Measurements from ENCODE around the gene GRB10.

Gene GRB10

DNA sequence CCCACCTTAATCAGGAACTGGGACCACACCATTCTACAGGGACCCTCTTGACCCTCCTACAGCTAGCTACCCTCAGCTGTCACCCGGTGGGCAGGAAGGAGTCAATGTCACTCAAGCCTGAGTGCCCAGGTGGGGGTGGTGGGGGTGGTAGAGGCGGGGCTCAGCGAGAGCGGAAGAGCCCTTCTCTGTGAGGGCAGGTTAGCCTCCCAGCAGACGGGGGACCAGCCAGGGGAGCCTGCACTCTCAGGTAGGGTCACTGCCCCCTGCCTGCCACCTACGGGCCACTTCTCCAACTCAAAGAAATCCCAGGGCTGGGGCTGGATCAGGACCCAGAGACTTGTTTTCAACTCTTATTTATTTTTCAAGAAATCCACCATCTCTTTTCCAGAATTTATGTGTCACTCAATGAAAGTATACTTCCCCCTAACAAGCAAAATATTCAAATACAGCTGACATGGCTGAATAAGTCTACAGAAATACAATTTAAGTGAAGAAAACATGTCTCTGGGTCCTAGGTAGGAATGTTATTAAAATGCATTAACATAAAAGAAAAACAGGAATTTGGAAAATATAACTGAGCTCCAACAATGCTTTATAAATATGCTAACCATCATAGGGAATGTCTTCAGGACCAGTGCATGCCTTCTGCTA is 154.1 kb downstream of the GRB10 start:
- DNase-seq: no peak

DNA sequence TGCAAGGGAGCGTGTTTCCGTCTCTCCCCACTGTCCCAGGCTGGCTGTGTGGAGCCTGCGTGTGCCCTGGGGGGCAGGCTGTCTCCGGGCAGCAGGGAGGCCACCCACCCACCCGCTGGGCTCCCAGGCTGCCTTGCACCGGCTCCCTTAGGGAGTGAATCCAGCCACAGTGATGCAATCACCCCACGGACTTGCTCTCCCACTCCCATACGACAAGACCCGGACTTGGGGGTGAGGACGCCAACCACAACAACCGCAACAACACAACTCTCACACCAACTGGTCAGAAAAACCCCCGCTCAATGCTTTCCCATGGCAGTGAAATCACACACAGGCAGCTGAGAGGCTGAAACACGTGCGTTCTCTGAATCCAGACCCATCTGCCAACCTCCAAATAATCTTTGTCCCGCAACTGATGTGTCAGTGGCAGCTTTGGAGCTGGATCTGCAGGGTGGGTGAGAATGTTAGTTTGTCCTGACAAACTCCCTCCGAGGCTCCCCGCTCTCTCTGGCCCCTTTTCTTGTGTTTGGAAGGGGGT is 154.8 kb downstream of the GRB10 start:
- DNase-seq: no peak

DNA sequence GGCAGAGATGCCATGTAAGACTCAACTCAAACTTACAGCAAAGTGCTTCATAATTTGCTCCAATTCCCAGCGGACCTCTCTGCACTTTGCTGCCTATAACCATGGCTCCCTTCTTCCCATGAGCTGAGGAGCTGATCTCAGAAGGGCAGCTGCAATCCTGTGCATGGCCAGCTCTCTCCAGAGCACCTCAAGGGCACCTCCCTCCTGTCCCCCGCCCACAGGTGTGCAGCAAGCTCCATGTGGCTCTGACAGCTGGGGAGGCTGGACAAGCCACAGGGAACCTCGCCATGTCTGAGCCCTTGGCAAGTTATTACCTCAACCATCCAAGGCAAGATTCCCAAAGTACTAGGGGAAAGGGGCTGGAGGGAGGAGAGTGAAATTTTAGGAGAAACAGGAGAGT is 156.4 kb downstream of the GRB10 start:
- no peak for DNase-seq

DNA sequence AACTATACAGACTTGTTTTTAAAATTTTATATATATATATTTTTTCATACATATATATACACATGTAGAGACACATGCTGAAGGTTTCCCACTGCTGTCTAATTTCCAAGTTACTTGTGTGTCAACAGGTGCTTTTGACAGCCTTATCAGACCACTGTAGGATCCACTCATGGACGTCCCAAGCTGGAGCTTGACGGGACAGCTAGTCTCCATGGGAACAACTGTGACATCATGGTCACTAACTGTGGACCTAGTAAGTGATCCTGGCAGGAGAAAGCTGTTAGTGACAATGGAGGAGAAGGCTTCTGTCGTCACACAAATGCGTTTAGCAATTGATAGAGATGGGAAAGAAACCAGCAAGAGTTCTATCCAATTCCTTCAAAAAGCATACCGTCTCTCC is 157.3 kb downstream of the GRB10 start:
- no peak for DNase-seq

DNA sequence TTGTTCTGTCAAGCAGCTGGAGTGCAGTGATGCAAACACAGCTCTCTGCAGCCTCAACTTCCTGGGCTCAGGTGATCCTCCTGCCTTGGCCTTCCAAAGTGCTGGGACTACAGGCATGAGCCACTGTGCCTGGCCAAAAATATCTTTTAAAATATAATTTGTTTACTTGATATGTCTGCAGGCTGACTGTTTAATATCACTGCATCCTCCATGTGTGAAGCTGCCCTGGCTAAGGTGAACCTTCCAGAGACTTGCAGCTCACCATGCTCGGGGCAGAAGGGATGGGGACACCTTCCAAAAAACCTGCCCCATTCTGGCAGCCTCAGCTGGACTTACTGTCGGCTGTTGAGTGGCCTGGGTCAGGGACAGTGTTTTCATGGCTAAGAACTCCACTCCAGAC is 159.9 kb downstream of the GRB10 start:
- no peak for DNase-seq

DNA sequence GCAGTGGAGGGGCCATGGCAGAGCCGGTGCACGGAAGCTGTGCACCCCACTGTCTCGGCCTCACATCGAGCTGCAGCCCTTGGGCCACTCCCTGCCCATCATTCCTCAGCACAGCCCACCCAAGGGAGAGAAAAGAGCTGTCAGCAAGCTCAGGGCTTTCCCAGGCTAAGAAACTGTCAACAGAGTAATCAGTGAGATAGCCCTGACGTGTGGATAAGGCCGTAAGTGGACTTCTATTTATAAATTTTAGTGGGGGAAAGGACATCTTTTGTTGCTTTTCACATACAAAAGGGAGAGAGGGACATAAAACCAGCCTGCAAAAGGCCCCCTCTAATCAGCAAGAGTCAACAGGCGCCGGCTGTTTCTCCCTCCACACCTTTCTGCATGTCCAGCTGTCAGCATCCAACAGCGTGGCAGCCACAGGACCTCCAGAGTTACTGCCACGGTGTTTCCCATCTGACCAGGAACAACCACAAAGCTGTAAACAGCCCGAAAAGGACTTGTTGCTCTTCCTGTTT is 160.7 kb downstream of the GRB10 start:
- no peak for DNase-seq

DNA sequence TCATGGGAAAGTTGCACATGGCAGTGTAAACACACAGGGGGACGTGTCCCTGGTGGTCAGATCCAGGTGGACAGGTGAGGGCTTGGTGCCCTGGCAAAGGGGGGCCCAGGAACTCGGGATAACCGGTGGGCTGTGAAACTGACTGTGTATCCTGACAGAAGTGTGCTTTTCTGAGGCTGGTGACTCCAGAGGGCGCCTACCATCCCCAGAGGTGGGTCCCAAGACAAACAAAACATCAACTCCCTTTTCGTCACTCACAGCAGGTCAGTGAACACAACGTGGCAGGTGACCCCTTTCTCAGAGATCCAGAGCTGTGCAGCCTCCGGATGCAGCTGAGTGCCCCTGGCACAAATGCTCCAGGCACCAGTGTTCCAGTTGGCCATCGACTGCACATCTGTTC is 161.5 kb downstream of the GRB10 start:
- DNase-seq: no peak

DNA sequence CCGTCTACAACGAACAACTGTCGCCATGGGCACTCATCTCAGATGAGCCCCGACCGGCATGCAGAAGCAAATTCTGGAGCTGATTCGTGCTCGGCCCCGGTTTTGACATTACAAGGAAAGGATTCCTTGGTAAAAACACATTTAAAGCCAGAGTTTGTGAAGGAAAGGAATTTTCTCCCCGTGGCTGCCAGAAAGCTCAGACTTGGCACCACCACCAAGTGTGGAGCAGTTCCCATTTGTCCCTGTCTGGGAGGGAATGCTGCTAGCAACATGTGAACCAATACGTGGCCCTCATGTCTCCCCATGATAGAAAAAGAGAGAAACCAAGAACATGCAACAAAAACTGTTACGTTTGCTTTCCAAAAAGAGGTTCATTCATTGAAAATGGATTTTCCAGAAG is 162.3 kb downstream of the GRB10 start:
- DNase-seq: no peak

DNA sequence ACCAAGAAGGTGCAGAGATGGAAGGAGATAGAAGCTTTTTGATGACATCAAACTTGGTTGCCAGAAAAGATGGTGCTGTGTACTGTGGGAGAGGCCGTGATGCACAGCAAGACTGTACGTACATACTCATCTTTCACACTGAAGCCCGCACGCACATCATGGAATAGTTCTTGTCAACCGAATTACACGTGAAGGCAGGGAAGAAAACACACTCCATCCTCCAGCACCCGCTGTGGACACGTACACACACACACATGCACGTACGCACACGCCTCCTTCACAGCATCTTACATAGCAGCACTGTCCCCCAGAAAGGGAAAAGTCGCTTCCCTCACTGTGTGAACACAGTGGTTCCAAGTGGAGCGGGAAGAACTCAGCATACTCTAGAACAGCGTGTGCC is 163.0 kb downstream of the GRB10 start:
- DNase-seq: no peak

DNA sequence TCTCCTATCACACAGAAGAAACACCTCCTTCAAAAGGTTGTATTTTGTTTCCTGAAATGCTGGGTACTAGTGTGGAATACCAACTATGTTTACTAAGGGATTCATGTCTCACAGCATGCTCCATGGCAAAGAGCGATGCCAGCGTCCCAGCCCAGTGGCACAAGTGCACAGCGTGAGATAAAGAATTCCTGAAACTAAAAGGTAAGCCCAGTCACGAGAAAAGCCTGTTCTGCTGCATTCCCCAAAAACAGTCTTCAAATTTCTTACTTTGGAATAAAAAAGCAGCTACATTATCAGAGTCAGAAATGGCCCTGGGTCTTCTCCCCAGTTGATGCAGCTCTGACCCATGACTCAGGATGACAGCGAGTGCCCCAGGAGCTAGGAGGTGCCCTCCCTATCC is 164.4 kb downstream of the GRB10 start:
- DNase-seq: no peak

DNA sequence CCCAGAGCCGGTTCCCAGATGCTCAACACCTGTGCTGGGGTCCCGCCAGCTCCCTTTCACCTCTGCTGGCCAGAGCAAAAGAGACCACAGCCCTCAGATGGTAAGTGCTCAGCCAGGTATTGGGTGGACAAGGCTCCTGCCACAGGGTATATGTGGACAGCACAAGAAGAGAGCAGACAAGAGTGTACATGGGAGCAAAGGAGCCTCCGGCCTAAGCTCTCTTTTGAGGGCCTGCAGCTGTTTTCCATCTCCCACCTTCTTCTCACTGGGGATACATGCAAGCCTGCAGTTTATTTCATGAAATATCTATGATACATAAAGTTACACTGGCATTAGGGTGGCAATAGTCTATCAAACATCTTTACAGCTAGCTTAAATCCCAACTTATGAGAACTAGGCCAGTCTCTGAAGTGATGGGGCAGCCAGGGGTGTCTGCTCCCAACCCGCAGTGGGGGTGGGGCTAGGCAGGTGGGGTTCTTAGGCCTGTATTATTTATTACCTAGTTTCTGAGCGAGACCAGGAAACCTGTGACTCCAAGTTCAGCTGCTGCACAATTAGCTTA is 167.1 kb downstream of the GRB10 start:
- no peak for DNase-seq

DNA sequence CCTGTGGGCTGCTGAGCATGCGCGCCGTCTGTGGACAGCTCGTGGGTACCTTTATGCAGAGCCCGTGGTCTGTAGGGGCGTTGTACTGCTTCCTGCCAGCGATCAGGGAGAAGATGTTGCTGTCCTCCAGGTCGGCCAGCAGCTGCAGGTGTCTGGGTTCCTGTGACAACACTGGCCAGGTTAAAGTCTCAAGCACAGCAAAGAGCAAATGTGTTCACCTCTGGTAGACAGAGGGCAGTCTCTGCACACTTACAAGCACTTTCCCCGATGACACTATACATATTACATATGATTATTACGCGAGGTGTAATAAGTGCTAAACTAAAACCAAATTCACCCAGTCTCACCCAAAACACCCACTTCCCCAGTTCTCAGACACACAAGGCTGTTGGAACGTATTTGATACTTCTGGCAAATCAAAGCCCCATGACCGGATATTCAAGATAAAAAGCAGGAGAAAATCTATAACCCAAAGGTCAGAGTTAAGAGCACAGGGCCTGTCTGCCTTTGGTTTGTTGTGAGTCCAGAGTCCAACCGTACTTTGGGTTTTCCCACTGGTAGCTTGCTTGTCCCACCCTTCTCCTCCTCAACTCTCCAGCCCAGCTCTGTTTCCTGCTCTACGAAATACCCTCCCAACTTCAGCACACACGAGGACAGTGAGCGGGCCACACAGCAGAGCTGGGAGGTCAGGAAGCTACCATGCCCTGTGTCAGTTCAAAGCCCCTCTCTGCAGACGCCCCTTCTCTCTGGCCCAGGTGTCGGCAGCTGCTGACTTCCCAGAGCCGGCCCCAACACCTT is 167.8 kb downstream of the GRB10 start:
- DNase-seq: no peak

DNA sequence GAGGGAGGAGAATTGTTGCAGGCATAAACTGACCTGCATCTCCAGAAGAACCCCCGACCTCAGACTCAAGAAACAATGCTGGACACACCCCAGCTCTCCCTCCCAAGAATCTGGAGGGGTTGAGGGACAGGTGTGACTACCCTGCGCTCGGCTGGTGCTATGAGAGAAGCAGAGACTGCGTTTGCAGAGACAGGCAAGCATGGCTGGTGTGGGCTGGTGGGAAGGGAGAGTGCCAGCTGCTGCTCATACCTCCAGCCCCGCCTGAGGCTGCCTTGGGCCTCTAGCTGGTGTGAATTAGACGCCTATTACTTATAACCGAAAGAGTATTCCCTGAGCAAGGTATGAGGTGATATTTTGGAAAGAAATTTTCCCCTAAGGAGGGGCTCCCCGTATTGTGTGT is 169.2 kb downstream of the GRB10 start:
- no peak for DNase-seq

DNA sequence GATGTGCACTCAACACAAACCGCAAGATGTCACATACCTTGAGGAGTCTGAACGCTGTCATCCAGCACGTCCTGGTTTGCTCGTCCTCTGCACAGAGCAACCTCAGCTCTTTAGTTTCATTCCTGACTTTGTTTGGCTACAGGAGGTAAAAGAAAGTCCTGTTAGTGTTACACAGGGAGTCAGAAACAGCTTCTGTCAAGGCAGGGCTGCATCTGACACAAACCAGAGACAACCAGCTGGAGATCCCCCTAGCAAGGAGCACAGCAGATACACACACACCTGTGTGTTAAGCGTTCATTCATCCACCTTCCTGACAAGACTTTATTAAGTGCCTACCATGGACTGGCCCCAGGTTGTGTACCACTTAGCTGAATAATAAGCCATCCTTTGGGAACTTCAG is 170.0 kb downstream of the GRB10 start:
- no peak for DNase-seq

DNA sequence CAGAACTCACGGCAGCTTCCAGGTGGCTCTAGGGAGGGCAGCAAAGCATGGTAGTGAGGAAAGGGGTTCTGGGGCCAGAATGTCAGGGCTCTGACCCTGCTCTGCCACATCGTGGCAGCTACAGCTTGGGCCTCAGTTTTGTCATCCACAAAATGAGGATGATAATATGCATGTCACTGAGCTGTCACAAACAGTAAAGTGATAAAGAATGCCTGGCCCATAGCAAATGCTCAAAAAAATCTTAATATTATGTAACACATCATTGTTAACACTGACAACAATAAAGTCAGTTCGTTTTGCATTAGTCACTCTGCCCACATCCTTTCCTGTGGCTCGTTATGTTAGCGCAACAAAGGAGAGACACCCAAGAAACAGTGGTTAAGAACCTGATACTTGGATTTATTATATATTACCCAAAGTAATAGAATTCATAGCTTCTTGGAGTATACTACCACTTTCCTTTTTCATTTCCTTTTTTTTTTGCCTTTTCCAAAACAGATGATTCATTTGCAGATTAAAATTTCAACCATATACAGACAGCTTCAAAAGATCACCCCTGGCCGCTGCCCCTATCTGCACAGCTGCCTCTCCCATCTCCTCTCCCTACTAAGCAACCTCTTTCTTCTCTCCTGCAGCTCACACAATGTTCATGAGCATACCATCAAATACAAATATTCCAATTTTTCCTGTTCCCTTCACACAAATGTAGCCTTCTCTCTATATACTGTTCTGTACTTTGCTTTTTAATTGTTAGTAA is 172.0 kb downstream of the GRB10 start:
- no peak for DNase-seq

DNA sequence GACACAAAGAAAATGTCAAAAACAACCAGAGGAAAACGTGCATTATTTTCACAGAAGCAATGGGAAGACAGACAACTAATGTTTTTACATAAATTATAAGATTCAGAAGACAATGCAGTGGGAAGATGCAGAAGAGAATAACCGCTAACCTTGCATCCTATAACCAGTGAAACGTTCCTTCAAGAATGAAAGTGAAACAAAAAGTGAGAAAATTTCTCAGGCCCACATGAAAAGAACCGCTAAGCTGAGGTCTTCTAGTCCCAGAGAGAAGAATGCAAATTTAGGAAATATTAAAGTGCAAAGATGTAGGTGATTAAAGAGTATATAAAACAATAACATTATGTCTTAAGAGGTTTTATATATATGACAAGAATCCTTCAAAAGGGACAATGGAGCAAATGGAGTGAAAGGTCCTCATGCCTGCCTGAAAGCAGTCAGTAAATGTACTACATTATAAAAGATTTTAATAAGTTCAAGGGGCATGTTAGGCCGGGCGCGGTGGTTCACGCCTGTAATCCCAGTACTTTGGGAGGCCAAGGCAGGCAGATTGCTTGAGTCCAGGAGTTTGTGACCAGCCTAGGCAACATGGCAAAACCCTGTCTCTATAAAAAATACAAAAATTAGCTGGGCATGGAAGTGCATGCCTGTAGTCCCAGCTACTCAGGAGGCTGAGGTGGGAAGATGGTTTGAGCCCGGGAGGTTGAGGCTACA is 174.3 kb downstream of the GRB10 start:
- DNase-seq: no peak

DNA sequence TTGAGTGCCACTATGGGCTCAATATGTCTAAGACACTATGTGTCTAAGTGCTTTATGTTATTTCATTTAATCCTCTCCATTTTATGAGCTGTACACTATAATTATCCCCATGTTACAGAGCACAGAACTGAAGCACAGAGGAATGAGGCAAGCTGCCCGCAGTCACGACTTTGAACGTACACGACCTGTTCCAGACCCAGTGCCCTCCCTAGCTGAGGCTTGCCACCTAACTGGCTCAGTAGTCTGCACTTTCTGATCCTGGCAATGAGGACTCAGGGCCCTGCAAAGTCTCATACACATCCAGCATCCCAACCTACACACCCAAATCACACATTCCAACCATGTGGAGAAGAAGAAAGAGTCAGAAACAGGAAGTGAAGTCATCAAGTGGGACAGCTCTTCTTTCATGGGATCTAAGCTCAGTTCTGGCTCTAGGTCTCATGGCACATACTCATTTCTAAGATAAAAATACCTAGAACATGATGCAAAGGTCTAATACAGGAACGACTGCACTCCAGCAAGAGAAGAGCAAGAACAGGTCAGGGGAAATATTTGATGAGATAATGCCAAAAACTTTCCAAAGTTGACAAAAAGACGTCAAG is 175.1 kb downstream of the GRB10 start:
- no peak for DNase-seq

DNA sequence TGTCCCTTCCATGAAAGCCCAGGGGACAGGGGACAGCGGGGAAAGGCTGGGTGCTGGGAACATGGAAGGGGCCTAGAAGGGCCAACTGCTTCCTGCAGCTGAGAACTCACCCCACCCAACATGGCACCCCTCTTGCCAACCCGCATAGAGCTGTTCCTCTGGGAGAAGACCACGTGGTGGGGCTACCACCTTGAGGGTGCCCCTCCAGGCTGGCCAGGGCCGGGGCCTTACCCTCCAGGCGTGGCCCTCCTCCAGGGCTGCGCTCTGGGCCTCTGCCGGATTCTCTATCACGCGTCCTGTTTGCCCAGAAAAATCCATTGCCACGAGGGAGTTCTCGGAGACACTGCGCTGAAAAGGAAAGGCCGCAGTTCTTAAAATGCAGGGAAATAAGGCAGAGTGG is 177.6 kb downstream of the GRB10 start:
- no peak for DNase-seq

DNA sequence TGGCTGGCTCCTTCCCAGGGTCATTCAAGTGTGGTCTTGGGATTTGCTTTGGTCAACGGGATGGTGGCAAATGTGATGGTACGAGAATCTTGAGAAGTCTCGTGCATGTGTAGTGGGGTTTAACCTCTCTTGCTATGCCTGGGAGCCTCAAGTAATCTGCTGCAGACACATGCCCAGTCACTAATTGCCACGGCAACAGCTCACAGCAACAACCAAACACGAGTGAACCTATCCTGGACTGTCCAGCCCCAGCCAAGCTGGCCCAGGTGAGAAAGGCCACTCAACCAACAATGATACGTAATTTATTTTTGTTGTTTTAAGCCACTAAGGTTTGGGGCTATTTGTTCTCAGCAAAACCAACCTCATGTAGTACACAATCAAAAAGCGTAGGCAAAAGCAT is 179.4 kb downstream of the GRB10 start:
- DNase-seq: no peak

DNA sequence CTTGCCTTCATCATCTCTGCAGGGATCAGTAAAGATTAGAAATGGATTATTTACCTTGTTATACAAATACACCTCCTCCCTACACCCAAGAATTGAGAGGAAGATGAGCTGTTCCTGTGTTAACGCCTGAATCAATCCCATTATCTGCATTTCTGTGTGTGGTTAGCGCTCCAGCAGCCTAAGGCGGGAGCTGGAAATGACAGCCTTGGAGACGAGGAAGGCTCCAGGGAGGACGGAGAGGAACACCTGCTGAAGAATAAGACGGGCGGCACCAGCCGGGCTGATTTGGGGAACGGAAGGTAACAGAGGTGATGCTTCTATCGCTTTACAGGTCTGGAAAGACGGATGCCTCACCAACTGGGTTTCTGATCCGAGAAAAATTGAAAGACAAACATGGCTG is 183.3 kb downstream of the GRB10 start:
- DNase-seq: no peak

DNA sequence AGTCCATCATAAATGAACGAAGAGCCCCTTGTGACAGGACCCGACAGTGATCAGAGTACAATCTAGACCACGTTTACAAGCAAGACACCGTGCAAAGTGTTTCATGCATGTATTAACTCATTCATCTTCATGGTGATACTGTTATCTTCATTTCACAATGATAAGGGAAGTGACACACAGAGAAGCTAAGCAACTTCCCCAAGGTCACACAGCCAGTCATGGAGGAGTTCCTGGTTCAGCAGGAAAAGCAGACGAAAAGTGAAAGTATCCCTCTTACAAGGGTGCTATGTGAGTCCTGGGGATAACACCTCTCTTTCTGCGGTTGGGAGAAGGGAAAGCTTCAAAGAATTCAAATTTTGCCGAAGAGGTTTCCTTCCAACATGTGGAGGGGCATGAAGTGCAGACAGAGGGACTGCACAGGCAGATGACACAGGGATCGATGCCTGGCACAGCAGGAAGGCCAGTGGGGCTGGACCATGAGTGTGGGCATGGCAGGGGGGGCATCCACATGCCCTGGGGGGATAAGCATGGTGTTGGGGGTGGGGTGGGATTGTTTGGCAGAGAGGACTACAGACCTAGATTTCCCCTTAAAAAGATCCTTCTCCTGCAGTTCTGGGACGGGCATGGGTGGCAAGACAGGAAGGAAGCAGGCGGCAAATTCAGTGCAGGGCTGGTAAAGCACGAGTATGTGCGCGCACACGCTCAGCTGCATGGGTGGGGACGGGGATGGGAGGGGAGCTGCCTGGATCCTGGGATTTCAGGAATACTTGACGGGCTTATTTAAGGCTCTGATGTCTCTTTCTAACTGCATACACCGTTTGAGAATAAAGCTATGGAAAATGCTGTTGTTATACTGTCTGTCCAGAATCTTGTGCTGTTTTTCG is 184.0 kb downstream of the GRB10 start:
- no peak for DNase-seq

All from kidney glomerular epithelial cell (primary cell).